Stomach (tissue), 4 donors: ENCODE measurements around the gene ATP8A2.

Experiments used
- EP300 ChIP-seq: sonication (generic); formaldehyde crosslinking; IDR thresholded peaks from one replicate; pipeline ENCODE4 v1.6.1; 2017; ENCODE audit warnings: antibody characterized with exemption
- POLR2A ChIP-seq, 4 donors: fragments of 450-650 bp; IDR thresholded peaks; one replicate each; pipeline ENCODE4 v1.6.1; 2016; ENCODE audit warnings: antibody characterized with exemption in 4 of 4, control low read depth in 2 of 4, mild to moderate bottlenecking in 1 of 4, moderate library complexity in 1 of 4
- TF ChIP-seq, protein P1 (sequence below), 7 experiments: fragments of 450-650 bp in 4 of 7; fragments of 200-600 bp in 3 of 7; sonication (generic) in 3 of 7; IDR thresholded peaks; one replicate each; pipeline ENCODE4 v1.5.1; 2016 to 2019; ENCODE audit warnings: antibody characterized with exemption in 7 of 7, control low read depth in 2 of 7, mild to moderate bottlenecking in 1 of 7

DNA sequence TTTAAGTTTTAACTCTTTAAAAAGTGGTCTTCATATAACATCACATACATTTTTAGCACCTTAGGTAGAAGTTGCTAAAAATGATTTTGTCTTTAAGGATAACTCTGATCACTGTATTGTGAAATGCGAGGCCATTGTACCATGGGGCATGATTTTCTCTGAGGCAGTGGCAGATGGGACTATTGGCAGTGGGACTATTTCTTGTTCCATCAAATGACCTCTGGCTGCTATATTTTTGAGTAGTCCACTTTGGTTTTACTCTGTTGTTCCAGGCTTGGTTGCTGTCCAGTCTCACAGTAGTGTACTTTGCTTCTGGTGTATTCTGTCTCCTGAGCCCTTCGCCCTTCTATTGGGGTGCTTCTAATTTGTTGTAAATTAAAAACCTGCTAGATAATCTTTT is 156.5 kb downstream of the ATP8A2 start:
- TF ChIP-seq, protein P1, sequence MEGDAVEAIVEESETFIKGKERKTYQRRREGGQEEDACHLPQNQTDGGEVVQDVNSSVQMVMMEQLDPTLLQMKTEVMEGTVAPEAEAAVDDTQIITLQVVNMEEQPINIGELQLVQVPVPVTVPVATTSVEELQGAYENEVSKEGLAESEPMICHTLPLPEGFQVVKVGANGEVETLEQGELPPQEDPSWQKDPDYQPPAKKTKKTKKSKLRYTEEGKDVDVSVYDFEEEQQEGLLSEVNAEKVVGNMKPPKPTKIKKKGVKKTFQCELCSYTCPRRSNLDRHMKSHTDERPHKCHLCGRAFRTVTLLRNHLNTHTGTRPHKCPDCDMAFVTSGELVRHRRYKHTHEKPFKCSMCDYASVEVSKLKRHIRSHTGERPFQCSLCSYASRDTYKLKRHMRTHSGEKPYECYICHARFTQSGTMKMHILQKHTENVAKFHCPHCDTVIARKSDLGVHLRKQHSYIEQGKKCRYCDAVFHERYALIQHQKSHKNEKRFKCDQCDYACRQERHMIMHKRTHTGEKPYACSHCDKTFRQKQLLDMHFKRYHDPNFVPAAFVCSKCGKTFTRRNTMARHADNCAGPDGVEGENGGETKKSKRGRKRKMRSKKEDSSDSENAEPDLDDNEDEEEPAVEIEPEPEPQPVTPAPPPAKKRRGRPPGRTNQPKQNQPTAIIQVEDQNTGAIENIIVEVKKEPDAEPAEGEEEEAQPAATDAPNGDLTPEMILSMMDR (IDR thresholded peaks at IDR 0.05) = no peak
- no peak for TF ChIP-seq POLR2A (IDR thresholded peaks at IDR 0.05)
- TF ChIP-seq EP300 = no peak
